T-helper 2 cell treated with Interferon-gamma antibody and Interleukin-4, amounts not matched to agents 100 ng/mL and 5 ng/mL, for 36 hours (primary cell): ENCODE data around the gene NYNRIN. TPM values are rescaled to one million over a fixed set of nuclear protein-coding genes. Genes with fewer than 3 reads are reported as not detected.

ENCODE experiments used
- intact Hi-C: fragments of 100-400 bp; cut with micrococcal nuclease; formaldehyde crosslinking; loops from one replicate; pipeline ENCODE4 v1.15.1; 2023
- total RNA-seq: library from RNA; stranded (reverse); gene quantifications from 2 replicates; pipeline ENCODE4 v1.2.3, GENCODE V29; 2022

Gene NYNRIN
- total RNA-seq, 1 donor from 2014 or later, result 0.14 TPM

DNA sequence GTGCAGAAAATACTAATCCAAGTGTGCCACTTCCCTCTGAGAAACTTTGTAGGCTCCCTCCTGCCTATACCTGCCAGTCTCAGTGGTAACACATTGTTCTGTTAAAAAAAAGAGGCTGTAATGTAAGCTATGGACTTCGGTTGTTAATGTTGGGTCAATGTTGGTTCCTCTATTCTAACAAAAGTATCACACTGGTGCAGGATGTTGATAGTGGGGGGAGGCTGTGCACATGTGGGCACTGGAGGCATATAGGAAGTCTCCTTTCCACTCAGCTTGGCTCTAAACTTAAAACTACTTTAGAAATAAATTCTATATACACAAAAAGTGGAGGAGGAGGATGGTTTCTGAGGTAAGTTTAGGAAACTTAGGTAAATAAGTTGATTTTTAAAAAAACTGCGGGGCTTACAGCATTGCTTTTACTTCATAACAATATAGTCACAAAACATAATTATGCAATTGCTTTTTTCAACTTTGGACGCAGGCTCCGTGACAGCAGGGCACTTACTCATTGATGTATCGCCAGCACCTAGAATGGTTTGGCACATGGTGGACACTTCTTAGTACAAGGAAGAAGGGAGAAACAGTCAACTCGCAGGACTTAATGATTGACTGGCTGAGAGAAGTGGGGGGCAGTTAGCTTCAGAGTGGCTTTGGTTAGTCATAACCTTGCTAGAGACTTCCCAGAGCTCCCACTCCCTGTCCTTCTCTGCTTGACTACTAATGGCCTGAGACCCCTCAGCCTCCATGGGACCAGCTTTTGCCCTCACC is 7.9 kb upstream of the NYNRIN start:
- intact Hi-C loops, result no loop called here

GRCh38 chr14:24392325-24393091 is 6.3 kb upstream of the NYNRIN start:
- intact Hi-C loops, result no loop called here

- intact Hi-C loops, result no loop called here
Measured at GRCh38 chr14:24394275-24394674, 4.5 kb upstream of the NYNRIN start.

- intact Hi-C loops, result no loop called here
Measured at GRCh38 chr14:24395609-24396582, 2.9 kb upstream of the NYNRIN start.

- intact Hi-C loops, result no loop called here
Measured at GRCh38 chr14:24397639-24398292, 1.0 kb upstream of the NYNRIN start.

DNA sequence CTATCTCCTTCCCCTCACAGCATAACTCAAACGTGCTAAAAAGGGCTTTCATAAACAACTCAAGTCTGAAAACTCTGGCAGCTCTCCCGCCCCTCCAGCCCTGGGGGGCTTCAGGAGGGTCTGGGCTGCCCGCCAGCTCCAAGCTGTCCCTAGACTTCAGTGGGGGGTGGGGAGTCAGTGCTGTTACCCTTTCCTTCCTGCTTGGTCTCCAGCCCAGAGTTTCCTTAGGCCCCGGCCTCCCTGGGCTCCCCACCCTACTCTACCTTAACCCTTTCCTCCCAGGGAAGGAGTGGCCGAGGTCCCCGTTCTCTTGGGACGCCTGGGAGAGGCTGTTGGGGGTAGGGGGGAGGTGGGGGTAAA is 530 bp upstream of the NYNRIN start:
- intact Hi-C loops, result no loop called here

GRCh38 chr14:24399447-24399822 is 632 bp downstream of the NYNRIN start:
- intact Hi-C loops, result no loop called here

- intact Hi-C loops, result no loop called here
Measured at GRCh38 chr14:24399999-24400718, 1.4 kb downstream of the NYNRIN start.

GRCh38 chr14:24401810-24402702 is 3.3 kb downstream of the NYNRIN start:
- intact Hi-C loops, result no loop called here

GRCh38 chr14:24403294-24403998 is 4.6 kb downstream of the NYNRIN start:
- intact Hi-C loops, result no loop called here

DNA sequence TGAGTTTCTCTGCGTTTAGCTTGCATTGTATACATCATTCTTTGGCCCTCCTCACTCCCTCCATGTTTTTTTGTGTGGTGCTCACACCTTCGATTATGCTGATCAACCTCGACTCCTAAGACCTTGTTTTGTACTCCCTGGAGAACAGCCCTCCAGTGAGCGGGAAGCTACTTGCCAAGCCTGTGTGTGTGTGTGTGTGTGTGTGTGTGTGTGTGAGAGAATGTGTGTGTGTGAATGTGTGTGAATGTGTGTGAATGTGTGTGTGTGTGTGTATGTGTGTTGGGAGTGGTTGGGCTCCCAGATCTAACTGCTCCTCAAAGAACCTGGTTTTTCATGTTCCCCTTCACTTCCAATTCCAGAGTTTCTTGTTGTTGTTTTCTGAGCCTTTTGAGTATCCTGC is 6.0 kb downstream of the NYNRIN start:
- intact Hi-C loops, result no loop called here

- intact Hi-C loops, result no loop called here
Measured at GRCh38 chr14:24406416-24406815, 7.6 kb downstream of the NYNRIN start.

GRCh38 chr14:24407608-24408325 is 9.0 kb downstream of the NYNRIN start:
- intact Hi-C loops, result no loop called here

DNA sequence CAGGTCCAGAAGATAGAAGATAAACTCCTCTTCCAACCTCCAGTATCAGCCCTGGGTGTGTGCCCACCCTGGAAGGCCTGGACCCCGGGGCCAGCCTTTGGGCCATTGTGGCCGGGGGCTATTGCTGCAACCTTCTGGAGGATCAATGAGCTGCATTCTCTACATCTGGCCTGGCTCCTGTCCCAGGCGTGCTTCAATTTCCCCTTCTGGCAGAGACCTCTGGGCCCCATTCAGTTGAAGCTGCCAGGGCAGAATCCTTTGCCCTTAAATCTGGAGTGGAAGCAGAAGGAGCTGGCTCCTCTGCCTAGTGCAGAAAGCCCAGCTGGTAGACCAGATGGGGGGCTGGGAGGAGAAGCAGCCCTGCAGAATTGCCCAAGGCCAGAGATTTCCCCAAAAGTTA is 10.0 kb downstream of the NYNRIN start:
- intact Hi-C loops, result no loop called here

GRCh38 chr14:24409192-24409591 is 10.4 kb downstream of the NYNRIN start:
- intact Hi-C loops, result no loop called here

DNA sequence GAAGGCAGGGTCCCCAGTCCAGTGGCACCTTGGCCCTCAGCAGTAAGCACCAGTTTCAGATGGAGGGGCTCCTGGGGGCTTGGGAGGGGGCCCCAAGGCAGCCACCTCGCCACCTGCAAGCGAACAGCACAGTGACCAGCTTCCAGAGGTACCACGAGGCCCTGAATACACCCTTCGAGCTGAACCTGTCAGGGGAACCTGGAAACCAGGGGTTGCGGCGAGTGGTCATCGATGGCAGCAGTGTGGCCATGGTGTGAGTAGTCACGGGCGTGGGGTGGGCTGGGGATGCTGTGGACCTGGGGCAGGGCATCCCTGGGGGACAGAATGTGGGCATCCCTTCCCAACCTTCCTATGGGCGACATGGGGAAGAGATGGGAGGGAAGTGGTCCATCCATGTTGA is 11.2 kb downstream of the NYNRIN start:
- intact Hi-C loops, result no loop called here

- intact Hi-C loops, result no loop called here
Measured at GRCh38 chr14:24411443-24412389, 12.9 kb downstream of the NYNRIN start.
